Measurements from ENCODE around the gene IL1RL2.

DNA sequence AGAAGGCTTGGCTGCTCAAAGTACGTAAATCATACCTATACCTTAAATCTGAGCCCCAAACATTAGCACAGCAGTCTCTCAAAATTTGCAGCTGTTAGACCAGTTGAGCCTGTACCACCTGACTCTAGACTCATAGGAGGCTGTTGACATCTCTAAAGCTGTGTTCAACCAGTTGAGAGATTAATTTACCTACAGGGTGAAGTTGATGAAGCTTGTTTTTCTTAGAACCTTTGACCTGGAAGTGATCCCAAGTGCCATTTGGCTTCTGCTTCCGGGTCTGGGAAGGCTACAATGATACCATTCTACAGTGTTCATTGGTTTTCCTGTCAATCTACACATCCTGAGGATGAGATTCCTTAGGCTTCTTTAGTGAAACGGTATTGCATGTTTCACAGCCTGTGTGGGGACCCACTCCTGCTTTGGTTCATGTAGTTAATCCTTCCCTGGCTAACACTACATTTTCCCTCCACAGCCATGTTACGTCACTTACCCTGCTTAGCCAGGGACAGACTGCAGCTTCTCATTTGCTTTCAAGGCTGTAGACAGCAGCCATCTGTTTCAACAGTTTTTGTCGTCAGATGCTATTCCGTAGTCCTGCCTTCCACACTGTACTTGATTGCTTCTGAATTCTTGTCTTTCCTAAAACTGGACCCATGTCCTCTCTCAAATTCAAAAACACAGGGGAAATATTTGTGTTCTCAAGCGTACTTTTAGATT, 4.7 kb upstream of the IL1RL2 start:
- TF ChIP-seq, protein P1, sequence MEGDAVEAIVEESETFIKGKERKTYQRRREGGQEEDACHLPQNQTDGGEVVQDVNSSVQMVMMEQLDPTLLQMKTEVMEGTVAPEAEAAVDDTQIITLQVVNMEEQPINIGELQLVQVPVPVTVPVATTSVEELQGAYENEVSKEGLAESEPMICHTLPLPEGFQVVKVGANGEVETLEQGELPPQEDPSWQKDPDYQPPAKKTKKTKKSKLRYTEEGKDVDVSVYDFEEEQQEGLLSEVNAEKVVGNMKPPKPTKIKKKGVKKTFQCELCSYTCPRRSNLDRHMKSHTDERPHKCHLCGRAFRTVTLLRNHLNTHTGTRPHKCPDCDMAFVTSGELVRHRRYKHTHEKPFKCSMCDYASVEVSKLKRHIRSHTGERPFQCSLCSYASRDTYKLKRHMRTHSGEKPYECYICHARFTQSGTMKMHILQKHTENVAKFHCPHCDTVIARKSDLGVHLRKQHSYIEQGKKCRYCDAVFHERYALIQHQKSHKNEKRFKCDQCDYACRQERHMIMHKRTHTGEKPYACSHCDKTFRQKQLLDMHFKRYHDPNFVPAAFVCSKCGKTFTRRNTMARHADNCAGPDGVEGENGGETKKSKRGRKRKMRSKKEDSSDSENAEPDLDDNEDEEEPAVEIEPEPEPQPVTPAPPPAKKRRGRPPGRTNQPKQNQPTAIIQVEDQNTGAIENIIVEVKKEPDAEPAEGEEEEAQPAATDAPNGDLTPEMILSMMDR (IDR thresholded peaks at IDR 0.05): no peak
- no peak for TF ChIP-seq POLR2A (IDR thresholded peaks at IDR 0.05)

Measured in thyroid gland (tissue), 4 donors.